IMR-90 (cell line): ENCODE results near the gene CSAD. TPM values are rescaled to one million over a fixed set of nuclear protein-coding genes. Genes with fewer than 3 reads are reported as not detected.

ENCODE experiments used
- ATAC-seq: fragments of 200-7000 bp; cut with Tn5 transposase; 2 replicates; pipeline ENCODE4 v1.9.1; 2020; ENCODE audit warnings: low read depth, mild to moderate bottlenecking, moderate library complexity
- BruUV-seq: library from RNA; stranded (reverse); fragments of 400-500 nt; replicated peaks from 2 replicates; lab custom pipeline; 2021; lab: Mats Ljungman, UMichigan
- CTCF ChIA-PET: fragments of 300-600 bp; formaldehyde crosslinking; extraction: SDS; loops from one replicate; lab custom pipeline; 2021; ENCODE audit warnings: antibody characterized with exemption; lab: Yijun Ruan, JAX
- POLR2A ChIA-PET: fragments of 300-600 bp; sonication (Branson Sonifier 250); formaldehyde crosslinking; loops from one replicate; lab custom pipeline; 2022; ENCODE audit warnings: antibody characterized with exemption; ENCODE audit not compliant: unreplicated experiment; lab: Charles Lee
- DNase-seq: peaks from one replicate; pipeline ENCODE4 v3.0.0; 2013
- H2AFZ ChIP-seq: replicated peaks from 2 replicates; pipeline ENCODE3; 2013; ENCODE audit warnings: low read length, mild to moderate bottlenecking; ENCODE audit not compliant: poor library complexity
- H2AK5ac ChIP-seq: 2 replicates; pipeline ENCODE4 v1.6.1; 2013; ENCODE audit warnings: low read depth, low read length, inconsistent platforms
- H2AK9ac ChIP-seq: replicated peaks from 2 replicates; pipeline ENCODE3; 2013; ENCODE audit warnings: mild to moderate bottlenecking, low read depth, low read length, moderate library complexity; ENCODE audit not compliant: poor library complexity
- H2BK120ac ChIP-seq: 2 replicates; pipeline ENCODE4 v1.6.1; 2013; ENCODE audit warnings: low read depth, low read length, inconsistent platforms
- H2BK15ac ChIP-seq: 3 replicates; pipeline ENCODE4 v1.6.1; 2013; ENCODE audit warnings: low read depth, low read length, inconsistent platforms
- H2BK20ac ChIP-seq: 2 replicates; pipeline ENCODE4 v1.6.1; 2013; ENCODE audit warnings: low read depth, mild to moderate bottlenecking, inconsistent platforms, low read length, moderate library complexity
- H2BK5ac ChIP-seq: 2 replicates; pipeline ENCODE4 v1.6.1; 2013; ENCODE audit warnings: mild to moderate bottlenecking, low read depth, low read length, inconsistent platforms; ENCODE audit not compliant: poor library complexity, severe bottlenecking
- H3K14ac ChIP-seq: replicated peaks from 2 replicates; pipeline ENCODE4 v1.6.1; 2013; ENCODE audit warnings: low read depth, low read length, inconsistent platforms
- H3K18ac ChIP-seq: 2 replicates; pipeline ENCODE4 v1.6.1; 2013; ENCODE audit warnings: low read depth, low read length, control low read depth
- H3K23ac ChIP-seq: 2 replicates; pipeline ENCODE4 v1.6.1; 2013; ENCODE audit warnings: low read depth, low read length, inconsistent platforms
- H3K27ac ChIP-seq: 2 replicates; pipeline ENCODE4 v1.5.1; 2013; ENCODE audit warnings: mild to moderate bottlenecking, control low read depth, low read length; ENCODE audit not compliant: insufficient read depth
- H3K27me3 ChIP-seq: 2 replicates; pipeline ENCODE4 v1.6.1; 2013; ENCODE audit warnings: low read length; ENCODE audit not compliant: control insufficient read depth, insufficient read depth
- H3K36me3 ChIP-seq: 2 replicates; pipeline ENCODE4 v1.6.1; 2013; ENCODE audit warnings: low read length, mixed read lengths; ENCODE audit not compliant: control insufficient read depth, insufficient read depth
- H3K4ac ChIP-seq: 2 replicates; pipeline ENCODE4 v1.6.1; 2013; ENCODE audit warnings: low read depth, low read length, inconsistent platforms
- H3K4me1 ChIP-seq: 2 replicates; pipeline ENCODE4 v1.6.1; 2013; ENCODE audit warnings: low read length, mixed read lengths; ENCODE audit not compliant: control insufficient read depth, insufficient read depth
- H3K4me2 ChIP-seq: 2 replicates; pipeline ENCODE4 v1.6.1; 2013; ENCODE audit warnings: low read depth, mild to moderate bottlenecking, control low read depth, low read length, moderate library complexity
- H3K4me3 ChIP-seq: 2 replicates; pipeline ENCODE4 v1.5.1; 2013; ENCODE audit warnings: low read depth, mild to moderate bottlenecking, control low read depth, low read length, moderate library complexity; ENCODE audit not compliant: insufficient read depth
- H3K56ac ChIP-seq: 2 replicates; pipeline ENCODE4 v1.6.1; 2013; ENCODE audit warnings: low read length, inconsistent platforms; ENCODE audit not compliant: insufficient read depth; ENCODE audit errors: extremely low read depth
- H3K79me1 ChIP-seq, 2 experiments: 2 replicates each; pipeline ENCODE4 v1.6.1; 2013; ENCODE audit warnings: low read length in 2 of 2, inconsistent platforms in 1 of 2, low read depth in 1 of 2
- H3K9ac ChIP-seq: 2 replicates; pipeline ENCODE4 v1.6.1; 2013; ENCODE audit warnings: low read depth, low read length, control low read depth
- H3K9me1 ChIP-seq: 2 replicates; pipeline ENCODE4 v1.6.1; 2013; ENCODE audit warnings: low read length, inconsistent platforms; ENCODE audit not compliant: insufficient read depth
- H3K9me3 ChIP-seq: 2 replicates; pipeline ENCODE4 v1.6.1; 2013; ENCODE audit warnings: low read length; ENCODE audit not compliant: control insufficient read depth, insufficient read depth
- H4K20me1 ChIP-seq: 2 replicates; pipeline ENCODE4 v1.6.1; 2013; ENCODE audit warnings: low read length, inconsistent platforms; ENCODE audit not compliant: insufficient read depth
- H4K5ac ChIP-seq: 2 replicates; pipeline ENCODE4 v1.6.1; 2013; ENCODE audit warnings: mild to moderate bottlenecking, low read depth, low read length, control low read depth
- H4K8ac ChIP-seq, 2 experiments: 2 replicates each; pipeline ENCODE4 v1.6.1; 2013; ENCODE audit warnings: low read depth in 2 of 2, low read length in 2 of 2, control low read depth in 1 of 2, inconsistent platforms in 1 of 2
- H4K91ac ChIP-seq: 2 replicates; pipeline ENCODE4 v1.6.1; 2013; ENCODE audit warnings: low read depth, low read length, inconsistent platforms; ENCODE audit not compliant: insufficient read depth
- BHLHE40 ChIP-seq: fragments of 150-350 bp; IDR thresholded peaks from 2 replicates; pipeline ENCODE4 v1.6.1; 2016; ENCODE audit warnings: mild to moderate bottlenecking, low read depth, low read length
- FOS ChIP-seq: fragments of 150-350 bp; IDR thresholded peaks from 2 replicates; pipeline ENCODE4 v1.6.1; 2016; ENCODE audit warnings: low read depth, low read length
- WGBS, 2 experiments: methylation state at CpG; one replicate each; pipeline versions ENCODE4 v1.1.5 to v1.1.7; 2013; ENCODE audit warnings: missing lambda C conversion rate in 2 of 2; ENCODE audit not compliant: insufficient read length in 1 of 2; ENCODE audit errors: extremely low coverage in 2 of 2; 5-methylcytosine and 5-hydroxymethylcytosine counted together
- dilution Hi-C: fragments of 300-500 bp; cut with HindIII; formaldehyde crosslinking; loops from one replicate; pipeline ENCODE4 v1.14.3; 2018; ENCODE audit warnings: low sequenced_read_pairs; ENCODE audit not compliant: unreplicated experiment
- in situ Hi-C: fragments of 300-500 bp; cut with MboI; formaldehyde crosslinking; loops from 3 replicates; pipeline ENCODE4 v1.14.3; 2019; ENCODE audit warnings: low sequenced_read_pairs, inconsistent platforms, mixed read lengths
- intact Hi-C: fragments of 100-400 bp; cut with micrococcal nuclease; formaldehyde crosslinking; loops from 2 replicates; pipeline ENCODE4 v1.10.0; 2022
- polyA plus RNA-seq, 3 experiments: library from polyadenylated mRNA; depleted of rRNA; stranded (reverse); fragments of >200 nt; gene quantifications; 2 replicates each; pipeline ENCODE4 v1.2.3, GENCODE V29; 2012; ENCODE audit warnings: low replicate concordance in 1 of 3
- total RNA-seq: library from RNA; depleted of rRNA; stranded (reverse); fragments of >200 nt; gene quantifications from 2 replicates; pipeline ENCODE4 v1.2.3, GENCODE V29; 2012

Gene CSAD
- total and polyA plus RNA-seq, 2 of the 4 experiments (the other 2 are of a cell fraction): 5.4 to 45.6 TPM

- no peak overlapping the region for H2BK5ac ChIP-seq
- H3K9me3 ChIP-seq: no peaks in the 10 kb centered on the region
- intact Hi-C loops: no loop called here
- H3K36me3 ChIP-seq: no peaks in the 10 kb centered on the region
- H3K4me3 ChIP-seq: no peak overlapping the region
- peak overlapping the region; percentile 8; the same call in 1 of the 2 replicates for H2BK120ac ChIP-seq
- BruUV-seq: no TSS peak
- H3K4me2 ChIP-seq: no peak overlapping the region
- dilution Hi-C loops: no loop called here
- peaks cover 3% of the 10 kb centered on the region; the same call in 1 of the 2 replicates for H3K4me1 ChIP-seq
- no peak overlapping the region for H2AK5ac ChIP-seq
- H4K20me1 ChIP-seq: no peaks in the 10 kb centered on the region
- peak; percentile 58 for DNase-seq
- 78% methylated on average over 6 of the region's 16 CpGs; no CpG with 5 or more reads in 1 of the 2 experiments for WGBS, 2 experiments
- TF ChIP-seq BHLHE40: no peak
- peak; percentile 20; the same call in 1 of the 2 replicates for TF ChIP-seq FOS
- no peak overlapping the region for H3K27ac ChIP-seq
- peaks cover 10% of the 10 kb centered on the region for H3K9me1 ChIP-seq
- peaks cover 4% of the 10 kb centered on the region; the same call in 1 of the 2 replicates for H3K27me3 ChIP-seq
- CTCF ChIA-PET: no interaction called here
- H3K9ac ChIP-seq: no peak overlapping the region
- POLR2A ChIA-PET: no interaction called here
- H2BK20ac ChIP-seq: no peak overlapping the region; the same call in 1 of the 2 replicates
- H3K14ac ChIP-seq: peak overlapping the region; percentile 77; the same call in 1 of the 2 replicates
- no peak overlapping the region for H3K23ac ChIP-seq
- no peak overlapping the region for H2BK15ac ChIP-seq
- H3K18ac ChIP-seq: no peak overlapping the region
- no peaks in the 10 kb centered on the region for H3K79me1 ChIP-seq
- H4K91ac ChIP-seq: peak overlapping the region; percentile 30; the same call in 1 of the 2 replicates
- H4K8ac ChIP-seq: no peak overlapping the region
- H2AFZ ChIP-seq: peak overlapping the region; percentile 66
- no peak overlapping the region; the same call in 1 of the 2 replicates for H3K4ac ChIP-seq
- in situ Hi-C loops: no loop called here
- no peak overlapping the region for H3K56ac ChIP-seq
- ATAC-seq: peak; percentile 75
- peak overlapping the region; percentile 63 for H2AK9ac ChIP-seq
- no peak overlapping the region for H4K5ac ChIP-seq
Observed at GRCh38 chr12:53123578-53124351, 57.0 kb downstream of the CSAD start.
